Osteoblast (primary cell): Measurements from ENCODE around the gene MDC1. TPM values are rescaled to one million over a fixed set of nuclear protein-coding genes. Genes with fewer than 3 reads are reported as not detected.

Source experiments
- DNase-seq: peaks from one replicate; pipeline ENCODE4 v3.0.0; 2011; ENCODE audit warnings: low spot score, mixed read lengths; ENCODE audit not compliant: insufficient read length; ENCODE audit errors: missing footprints
- H2AFZ ChIP-seq: 2 replicates; pipeline ENCODE4 v1.6.0; 2011; ENCODE audit warnings: mild to moderate bottlenecking, low read length
- H3K27ac ChIP-seq: 2 replicates; pipeline ENCODE4 v1.5.1; 2011; ENCODE audit warnings: mild to moderate bottlenecking, low read depth, low read length, moderate library complexity
- H3K27me3 ChIP-seq: 2 replicates; pipeline ENCODE4 v1.6.0; 2012; ENCODE audit warnings: mild to moderate bottlenecking, control low read depth, inconsistent platforms, low read length, moderate library complexity; ENCODE audit not compliant: insufficient read depth
- H3K36me3 ChIP-seq: 2 replicates; pipeline ENCODE4 v1.5.1; 2011; ENCODE audit warnings: mild to moderate bottlenecking, low read length, control low read depth, moderate library complexity; ENCODE audit not compliant: insufficient read depth
- H3K4me1 ChIP-seq: 2 replicates; pipeline ENCODE4 v1.5.1; 2011; ENCODE audit warnings: mild to moderate bottlenecking, low read length, control low read depth, moderate library complexity; ENCODE audit not compliant: insufficient read depth
- H3K4me2 ChIP-seq: 2 replicates; pipeline ENCODE4 v1.6.0; 2011; ENCODE audit warnings: mild to moderate bottlenecking, low read length; ENCODE audit not compliant: insufficient read depth
- H3K4me3 ChIP-seq: fragments of 200-600 bp; sonication (generic); 3 replicates; pipeline ENCODE4 v1.5.1; 2012; ENCODE audit warnings: mild to moderate bottlenecking, low read length, inconsistent platforms; ENCODE audit not compliant: insufficient read depth
- H3K79me2 ChIP-seq: 2 replicates; pipeline ENCODE4 v1.6.0; 2012; ENCODE audit warnings: mild to moderate bottlenecking, low read length, control low read depth, inconsistent platforms; ENCODE audit not compliant: insufficient read depth
- H3K9me3 ChIP-seq: 2 replicates; pipeline ENCODE4 v1.5.1; 2011; ENCODE audit warnings: low read depth, low read length, control low read depth
- H4K20me1 ChIP-seq: 2 replicates; pipeline ENCODE4 v1.6.0; 2012; ENCODE audit warnings: mild to moderate bottlenecking, low read length, control low read depth; ENCODE audit not compliant: insufficient read depth
- CTCF ChIP-seq: IDR thresholded peaks from 2 replicates; pipeline ENCODE4 v1.5.1; 2011; ENCODE audit warnings: mild to moderate bottlenecking, low read depth, low read length, moderate library complexity; ENCODE audit errors: extremely low read depth
- small RNA-seq: library from RNA; depleted of rRNA; stranded (forward); fragments of <200 nt; gene quantifications from one replicate; pipeline ENCODE3, GENCODE V24; 2012
- total RNA-seq: library from RNA; depleted of rRNA; stranded (reverse); fragments of >200 nt; gene quantifications from 2 replicates; pipeline ENCODE4 v1.2.3, GENCODE V29; 2012

The MDC1 gene
- total RNA-seq, 1 donor: 5.1 TPM

- Histone ChIP-seq H4K20me1 (no peaks in the 10 kb centered on the region), H3K9me3 (no peaks in the 10 kb centered on the region), H3K27ac (no peak overlapping the region), H3K27me3 (no peaks in the 10 kb centered on the region), H3K4me3 (no peak overlapping the region), H3K36me3 (peaks cover 81% of the 10 kb centered on the region), H3K79me2 (no peaks in the 10 kb centered on the region), H2AFZ (no peak overlapping the region), H3K4me2 (no peak overlapping the region), H3K4me1 (no peaks in the 10 kb centered on the region)
- TF ChIP-seq CTCF: no peak
- peak; percentile 31 for DNase-seq
Measured at GRCh38 chr6:30656513-30656912, 60.6 kb downstream of the MDC1 start.

- H4K20me1 ChIP-seq: no peaks in the 10 kb centered on the region
- H3K4me3 ChIP-seq: no peak overlapping the region
- H3K27ac ChIP-seq: no peak overlapping the region
- no peak for TF ChIP-seq CTCF
- no peaks in the 10 kb centered on the region for H3K9me3 ChIP-seq
- DNase-seq: peak; percentile 45
- no peak overlapping the region for H3K4me2 ChIP-seq
- no peaks in the 10 kb centered on the region for H3K4me1 ChIP-seq
- no peak overlapping the region for H2AFZ ChIP-seq
- peaks cover 88% of the 10 kb centered on the region for H3K36me3 ChIP-seq
- no peaks in the 10 kb centered on the region for H3K79me2 ChIP-seq
- no peaks in the 10 kb centered on the region for H3K27me3 ChIP-seq
Measured at GRCh38 chr6:30655743-30656094, 61.4 kb downstream of the MDC1 start.

GRCh38 chr6:30654798-30655742, 62.0 kb downstream of the MDC1 start:
- no peak overlapping the region for H3K4me2 ChIP-seq
- DNase-seq: peak; percentile 37
- no peaks in the 10 kb centered on the region for H4K20me1 ChIP-seq
- no peaks in the 10 kb centered on the region for H3K9me3 ChIP-seq
- H3K27me3 ChIP-seq: no peaks in the 10 kb centered on the region
- H3K4me3 ChIP-seq: no peak overlapping the region
- TF ChIP-seq CTCF: no peak
- no peak overlapping the region for H2AFZ ChIP-seq
- no peaks in the 10 kb centered on the region for H3K79me2 ChIP-seq
- peaks cover 83% of the 10 kb centered on the region for H3K36me3 ChIP-seq
- no peak overlapping the region for H3K27ac ChIP-seq
- no peaks in the 10 kb centered on the region for H3K4me1 ChIP-seq

- peaks cover 51% of the 10 kb centered on the region for H3K36me3 ChIP-seq
- H3K27ac ChIP-seq: no peak overlapping the region
- no peak for TF ChIP-seq CTCF
- H3K4me3 ChIP-seq: no peak overlapping the region
- H4K20me1 ChIP-seq: peaks cover 3% of the 10 kb centered on the region
- peak; percentile 38 for DNase-seq
- peaks cover 9% of the 10 kb centered on the region for H3K4me1 ChIP-seq
- no peak overlapping the region for H2AFZ ChIP-seq
- no peak overlapping the region for H3K4me2 ChIP-seq
- H3K9me3 ChIP-seq: no peaks in the 10 kb centered on the region
- H3K27me3 ChIP-seq: no peaks in the 10 kb centered on the region
- peaks cover 27% of the 10 kb centered on the region for H3K79me2 ChIP-seq
Measured at GRCh38 chr6:30651143-30651542, 65.9 kb downstream of the MDC1 start.

Small RNA genes within 50 kb of the gene (small RNA-seq; reads per million reads assigned to genes)
- gene RF00019 (not detected), gene RN7SL353P (not detected)

Other genes with a start within 250 kb of the MDC1 start
- 320 and 343 TPM in 2 replicates for gene HLA-E, start 227.8 kb downstream of the MDC1 start, total RNA-seq
- gene GNL1, start 160.8 kb downstream of the MDC1 start, total RNA-seq: 56.5 and 64.8 TPM in 2 replicates
- gene PRR3, start 160.0 kb downstream of the MDC1 start, total RNA-seq: 6.8 and 7.2 TPM in 2 replicates
- 37.3 and 37.4 TPM in 2 replicates for gene ABCF1, start 145.8 kb downstream of the MDC1 start, total RNA-seq
- gene PPP1R10, start 100.0 kb downstream of the MDC1 start, total RNA-seq: 29.0 and 37.4 TPM in 2 replicates
- gene MRPS18B, start 99.4 kb downstream of the MDC1 start, total RNA-seq: 67.3 and 83.4 TPM in 2 replicates
- gene ATAT1, start 90.4 kb downstream of the MDC1 start, total RNA-seq: 4.4 and 4.7 TPM in 2 replicates
- gene C6orf136, start 70.1 kb downstream of the MDC1 start, total RNA-seq: 4.7 and 6.2 TPM in 2 replicates
- 25.6 and 26.1 TPM in 2 replicates for gene DHX16, start 44.3 kb downstream of the MDC1 start, total RNA-seq
- 62.6 and 63.9 TPM in 2 replicates for gene PPP1R18, start 30.6 kb downstream of the MDC1 start, total RNA-seq
- gene NRM, start 26.3 kb downstream of the MDC1 start, total RNA-seq: 2.9 and 3.3 TPM in 2 replicates
- gene TUBB, start 3.1 kb upstream of the MDC1 start, total RNA-seq: 509 and 605 TPM in 2 replicates
- 101 and 114 TPM in 2 replicates for gene FLOT1, start 25.4 kb upstream of the MDC1 start, total RNA-seq
- gene IER3, start 27.3 kb upstream of the MDC1 start, total RNA-seq: 29.5 and 54.6 TPM in 2 replicates
- 13.0 and 22.4 TPM in 2 replicates for gene DDR1, start 167.2 kb upstream of the MDC1 start, total RNA-seq
- gene GTF2H4, start 190.9 kb upstream of the MDC1 start, total RNA-seq: 8.8 and 10.9 TPM in 2 replicates
- gene VARS2, start 197.0 kb upstream of the MDC1 start, total RNA-seq: 14.5 and 15.6 TPM in 2 replicates
- gene SFTA2, start 214.9 kb upstream of the MDC1 start, total RNA-seq: not detected in 2 replicates
- not detected in 2 replicates for gene MUCL3, start 223.7 kb upstream of the MDC1 start, total RNA-seq